VCaP (cell line): ENCODE results near the gene NRCAM.

ENCODE experiments used
- H3K27ac ChIP-seq: fragments of 450-650 bp; 2 replicates; pipeline ENCODE4 v1.5.1; 2017
- CTCF ChIP-seq: fragments of 450-650 bp; conservative IDR thresholded peaks from 2 replicates; pipeline ENCODE4 v1.5.1; 2017; ENCODE audit warnings: mild to moderate bottlenecking, moderate library complexity

NRCAM gene

GRCh38 chr7:108134486-108134885, 321.8 kb downstream of the NRCAM start:
- no peak for TF ChIP-seq CTCF
- H3K27ac ChIP-seq: no peak overlapping the region

GRCh38 chr7:108132551-108133265, 323.5 kb downstream of the NRCAM start:
- H3K27ac ChIP-seq: no peak overlapping the region
- TF ChIP-seq CTCF: no peak

- no peak for TF ChIP-seq CTCF
- no peak within 1 kb of the TSS for H3K27ac ChIP-seq
Observed at GRCh38 chr7:108130261-108130660, 326.0 kb downstream of the NRCAM start, which contains the start of gene LAMB4. LAMB4 (minus strand) TSS chr7:108130361; CDS start chr7:108123164, 7,197 bp downstream.

GRCh38 chr7:108129018-108129965, 326.9 kb downstream of the NRCAM start:
- no peak for TF ChIP-seq CTCF
- no peak overlapping the region for H3K27ac ChIP-seq

- no peak overlapping the region for H3K27ac ChIP-seq
Observed at GRCh38 chr7:108128514-108128913, 327.7 kb downstream of the NRCAM start.

GRCh38 chr7:108127461-108127860, 328.8 kb downstream of the NRCAM start:
- no peak for TF ChIP-seq CTCF
- no peak overlapping the region for H3K27ac ChIP-seq

More at GRCh38 chr7:108128514-108128913, 327.7 kb downstream of the NRCAM start:
- no peak for TF ChIP-seq CTCF

GRCh38 chr7:108124820-108125219, 331.4 kb downstream of the NRCAM start:
- H3K27ac ChIP-seq: no peak overlapping the region
- TF ChIP-seq CTCF: no peak
